B cell (primary cell): ENCODE data around the gene BHLHE23. TPM values are rescaled to one million over a fixed set of nuclear protein-coding genes. Genes with fewer than 3 reads are reported as not detected.

Experiments
- ATAC-seq: fragments of 200-7000 bp; cut with Tn5 transposase; one replicate; pipeline ENCODE4 v1.10.0; 2021; ENCODE audit warnings: low read depth, mild to moderate bottlenecking, moderate number of reproducible peaks, moderate library complexity
- CTCF ChIA-PET: fragments of 350-600 bp; sonication (Branson Sonifier 250); formaldehyde crosslinking; loops from one replicate; lab custom pipeline; 2021; ENCODE audit warnings: antibody characterized with exemption, inconsistent platforms; lab: Charles Lee
- POLR2A ChIA-PET: fragments of 350-600 bp; sonication (Branson Sonifier 250); formaldehyde crosslinking; loops from one replicate; lab custom pipeline; 2021; ENCODE audit warnings: antibody characterized with exemption; lab: Charles Lee
- DNase-seq: peaks from one replicate; pipeline ENCODE4 v3.0.0; 2013
- H2AFZ ChIP-seq: 2 replicates; pipeline ENCODE4 v1.6.1; 2012; ENCODE audit warnings: mild to moderate bottlenecking, low read depth, low read length; ENCODE audit not compliant: insufficient read depth, poor library complexity, severe bottlenecking
- H3K27ac ChIP-seq, 2 donors: 1 replicate in 1 of 2; 2 replicates in 1 of 2; pipeline ENCODE4 v1.5.1; 2012 to 2013; ENCODE audit warnings: low read length in 2 of 2, mild to moderate bottlenecking in 2 of 2, moderate library complexity in 1 of 2
- H3K27me3 ChIP-seq, 4 experiments: fragments of 200-600 bp in 1 of 4; sonication (generic) in 1 of 4; replicated peaks in 1 of 4; 1 replicate in 2 of 4; 2 replicates in 2 of 4; pipeline versions ENCODE4 v1.6.1 to v1.7.0; 2013 to 2016; ENCODE audit warnings: low read length in 3 of 4, mild to moderate bottlenecking in 2 of 4, mixed read lengths in 1 of 4, moderate library complexity in 1 of 4; ENCODE audit not compliant: insufficient read depth in 4 of 4, control insufficient read depth in 3 of 4; ENCODE audit errors: control extremely low read depth in 1 of 4
- H3K36me3 ChIP-seq, 2 experiments: replicated peaks in 1 of 2; 1 replicate in 1 of 2; 2 replicates in 1 of 2; pipeline versions ENCODE4 v1.6.1 to v1.7.1; 2013; ENCODE audit warnings: low read length in 1 of 2; ENCODE audit not compliant: insufficient read depth in 2 of 2, control insufficient read depth in 1 of 2; ENCODE audit errors: control extremely low read depth in 1 of 2, extremely low read depth in 1 of 2
- H3K4me1 ChIP-seq, 2 donors: fragments of 200-600 bp in 1 of 2; sonication (generic) in 1 of 2; 1 replicate in 1 of 2; 2 replicates in 1 of 2; pipeline versions ENCODE4 v1.5.1 to v1.6.1; 2013 to 2017; ENCODE audit warnings: low read length in 2 of 2; ENCODE audit not compliant: control insufficient read depth in 2 of 2, insufficient read depth in 2 of 2
- H3K4me2 ChIP-seq: replicated peaks from 2 replicates; pipeline ENCODE3; 2012; ENCODE audit warnings: mild to moderate bottlenecking, low read depth, low read length; ENCODE audit not compliant: poor library complexity, severe bottlenecking
- H3K4me3 ChIP-seq, 5 experiments: fragments of 200-600 bp in 1 of 5; sonication (generic) in 1 of 5; 1 replicate in 3 of 5; 2 replicates in 2 of 5; pipeline versions ENCODE4 v1.5.1 to v1.7.0; 2011 to 2016; ENCODE audit warnings: low read length in 4 of 5, mild to moderate bottlenecking in 4 of 5, low read depth in 2 of 5, control low read depth in 1 of 5, moderate library complexity in 1 of 5; ENCODE audit not compliant: insufficient read depth in 1 of 5; ENCODE audit errors: control extremely low read depth in 1 of 5, extremely low read depth in 1 of 5
- H3K79me2 ChIP-seq: fragments of 200-600 bp; sonication (generic); one replicate; pipeline ENCODE4 v1.6.0; 2016; ENCODE audit warnings: low read length; ENCODE audit not compliant: control insufficient read depth, insufficient read depth
- H3K9ac ChIP-seq: fragments of 200-600 bp; sonication (generic); 2 replicates; pipeline ENCODE4 v1.6.1; 2017; ENCODE audit warnings: mild to moderate bottlenecking, low read length, moderate library complexity
- H3K9me3 ChIP-seq, 3 donors: one replicate each; pipeline versions ENCODE4 v1.6.1 to v1.7.1; 2013; ENCODE audit warnings: low read length in 2 of 3; ENCODE audit not compliant: control insufficient read depth in 2 of 3, insufficient read depth in 1 of 3; ENCODE audit errors: control extremely low read depth in 1 of 3
- H4K20me1 ChIP-seq: 2 replicates; pipeline ENCODE4 v1.6.0; 2012; ENCODE audit warnings: mild to moderate bottlenecking, low read length; ENCODE audit not compliant: insufficient read depth, control insufficient read depth, poor library complexity, severe bottlenecking
- H3K27ac Mint-ChIP-seq: one replicate; pipeline ENCODE4 v1.8.0; 2021; ENCODE audit warnings: mixed read lengths
- H3K27me3 Mint-ChIP-seq: one replicate; pipeline ENCODE4 v1.8.0; 2021; ENCODE audit warnings: mixed read lengths
- H3K4me1 Mint-ChIP-seq: one replicate; pipeline ENCODE4 v1.8.0; 2021; ENCODE audit warnings: mixed read lengths
- H3K4me3 Mint-ChIP-seq: one replicate; pipeline ENCODE4 v1.8.0; 2021; ENCODE audit warnings: mixed read lengths
- H3K9me3 Mint-ChIP-seq: one replicate; pipeline ENCODE4 v1.8.0; 2022; ENCODE audit warnings: mixed read lengths; ENCODE audit not compliant: insufficient read depth
- EZH2 ChIP-seq: IDR thresholded peaks from 2 replicates; pipeline ENCODE4 v1.6.1; 2012; ENCODE audit warnings: borderline replicate concordance, low read depth, mild to moderate bottlenecking, moderate library complexity, low read length; ENCODE audit not compliant: insufficient read depth, poor library complexity, severe bottlenecking
- WGBS: methylation state at CpG from one replicate; pipeline ENCODE4 v1.1.5; 2013; ENCODE audit warnings: missing lambda C conversion rate; ENCODE audit not compliant: insufficient coverage; 5-methylcytosine and 5-hydroxymethylcytosine counted together
- intact Hi-C: fragments of 100-400 bp; cut with micrococcal nuclease; formaldehyde crosslinking; loops from one replicate; pipeline ENCODE4 v1.10.0; 2022
- polyA plus RNA-seq: library from polyadenylated mRNA; depleted of rRNA; stranded (reverse); fragments of >200 nt; gene quantifications from 2 replicates; pipeline ENCODE4 v1.2.3, GENCODE V29; 2012
- total RNA-seq, 2 donors: library from RNA; stranded (reverse); fragments of 120-200 nt in 1 of 2; gene quantifications; 1 replicate in 1 of 2; 2 replicates in 1 of 2; pipeline versions ENCODE4 v1.2.3 to v1.2.4, GENCODE V29; 2013 to 2022
- TF ChIP-seq, protein P1 (sequence below): fragments of 200-600 bp; IDR thresholded peaks from one replicate; pipeline ENCODE4 v1.8.0; 2022; ENCODE audit warnings: antibody characterized with exemption, mild to moderate bottlenecking

BHLHE23 gene
- total and polyA plus RNA-seq, 2 donors (not counting 1 experiment from before 2014, with no cell fraction given), result not detected

GRCh38 chr20:63014710-63015109, 7.9 kb upstream of the BHLHE23 start:
- 22% methylated on average over 11 of the region's 11 CpGs for WGBS
- H3K27ac Mint-ChIP-seq, result no peak overlapping the region
- H3K4me2 ChIP-seq, result no peak overlapping the region
- peaks cover 59% of the 10 kb centered on the region for H3K27me3 Mint-ChIP-seq
- peaks cover 8 to 9% of the 10 kb centered on the region in 2 donors for H3K4me1 ChIP-seq
- intact Hi-C loops, result no loop called here
- no peaks in the 10 kb centered on the region for H3K36me3 ChIP-seq
- ChIA-PET CTCF (interaction anchor here (1.1 to 2.5 kb wide), 3 partner anchors 37 to 44 kb away, joined by 3 to 8 read pairs (median 3); no protein-coding TSS in a partner anchor), POLR2A (no interaction called here)
- no peak overlapping the region for H2AFZ ChIP-seq
- DNase-seq (no peak), ATAC-seq (no peak)
- peaks cover 0 to 45% (median 16%) of the 10 kb centered on the region in 3 donors for H3K9me3 ChIP-seq
- TF ChIP-seq, protein P1, sequence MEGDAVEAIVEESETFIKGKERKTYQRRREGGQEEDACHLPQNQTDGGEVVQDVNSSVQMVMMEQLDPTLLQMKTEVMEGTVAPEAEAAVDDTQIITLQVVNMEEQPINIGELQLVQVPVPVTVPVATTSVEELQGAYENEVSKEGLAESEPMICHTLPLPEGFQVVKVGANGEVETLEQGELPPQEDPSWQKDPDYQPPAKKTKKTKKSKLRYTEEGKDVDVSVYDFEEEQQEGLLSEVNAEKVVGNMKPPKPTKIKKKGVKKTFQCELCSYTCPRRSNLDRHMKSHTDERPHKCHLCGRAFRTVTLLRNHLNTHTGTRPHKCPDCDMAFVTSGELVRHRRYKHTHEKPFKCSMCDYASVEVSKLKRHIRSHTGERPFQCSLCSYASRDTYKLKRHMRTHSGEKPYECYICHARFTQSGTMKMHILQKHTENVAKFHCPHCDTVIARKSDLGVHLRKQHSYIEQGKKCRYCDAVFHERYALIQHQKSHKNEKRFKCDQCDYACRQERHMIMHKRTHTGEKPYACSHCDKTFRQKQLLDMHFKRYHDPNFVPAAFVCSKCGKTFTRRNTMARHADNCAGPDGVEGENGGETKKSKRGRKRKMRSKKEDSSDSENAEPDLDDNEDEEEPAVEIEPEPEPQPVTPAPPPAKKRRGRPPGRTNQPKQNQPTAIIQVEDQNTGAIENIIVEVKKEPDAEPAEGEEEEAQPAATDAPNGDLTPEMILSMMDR, result no peak
- no peak for TF ChIP-seq EZH2
- H3K4me1 Mint-ChIP-seq, result peaks cover 7% of the 10 kb centered on the region
- H3K79me2 ChIP-seq, result no peaks in the 10 kb centered on the region
- H3K9me3 Mint-ChIP-seq, result peaks cover 5% of the 10 kb centered on the region
- no peak overlapping the region for H3K4me3 ChIP-seq
- H3K27ac ChIP-seq, result no peak overlapping the region
- peaks cover 0 to 62% (median 24%) of the 10 kb centered on the region in 4 experiments for H3K27me3 ChIP-seq
- no peak overlapping the region for H3K9ac ChIP-seq
- peaks cover under 1% of the 10 kb centered on the region for H4K20me1 ChIP-seq
- no peak overlapping the region for H3K4me3 Mint-ChIP-seq

- 49% methylated on average over 10 of the region's 12 CpGs for WGBS
- Histone ChIP-seq H2AFZ (no peak overlapping the region), H3K27me3 (peaks cover 0 to 66% (median 27%) of the 10 kb centered on the region in 4 experiments), H3K9me3 (peaks cover 0 to 45% (median 16%) of the 10 kb centered on the region in 3 donors), H3K9ac (no peak overlapping the region), H3K79me2 (no peaks in the 10 kb centered on the region), H3K4me3 (no peak overlapping the region), H4K20me1 (peaks cover 5% of the 10 kb centered on the region), H3K4me2 (no peak overlapping the region), H3K36me3 (no peaks in the 10 kb centered on the region), H3K4me1 (peaks cover 13% of the 10 kb centered on the region in 2 donors), H3K27ac (no peak overlapping the region)
- DNase-seq, result no peak
- Mint-ChIP-seq H3K4me3 (no peak overlapping the region), H3K27ac (no peak overlapping the region), H3K9me3 (peaks cover 5% of the 10 kb centered on the region), H3K27me3 (peaks cover 55% of the 10 kb centered on the region), H3K4me1 (peaks cover 8% of the 10 kb centered on the region)
- no peak for ATAC-seq
- ChIA-PET CTCF (interaction anchor here (1.1 to 2.5 kb wide), 3 partner anchors 37 to 43 kb away, joined by 3 to 8 read pairs (median 3); no protein-coding TSS in a partner anchor), POLR2A (no interaction called here)
- TF ChIP-seq, protein P1, result no peak
- no peak for TF ChIP-seq EZH2
- intact Hi-C loops, result no loop called here
These were observed 7.5 kb upstream of the BHLHE23 start for GRCh38 chr20:63014287-63014686.
